Type B pancreatic cell (in vitro differentiated cells): Measurements from ENCODE around the gene REG1A. TPM values are rescaled to one million over a fixed set of nuclear protein-coding genes. Genes with fewer than 3 reads are reported as not detected.
A peak's percentile ranks its signal among the peaks of the same experiment; 100 is the strongest.

Source experiments
- DNase-seq: peaks from one replicate; pipeline ENCODE4 v3.0.0; 2021; ENCODE audit warnings: mixed read lengths; ENCODE audit not compliant: unreplicated experiment; ENCODE audit errors: extremely low spot score
- H3K27ac Mint-ChIP-seq: 2 replicates; pipeline ENCODE4 v1.8.0; 2021; ENCODE audit warnings: mild to moderate bottlenecking, mixed read lengths
- H3K27me3 Mint-ChIP-seq: 2 replicates; pipeline ENCODE4 v1.8.0; 2021; ENCODE audit warnings: mixed read lengths
- H3K36me3 Mint-ChIP-seq: 2 replicates; pipeline ENCODE4 v1.8.0; 2021; ENCODE audit warnings: mixed read lengths
- H3K4me1 Mint-ChIP-seq: one replicate; pipeline ENCODE4 v1.8.0; 2021; ENCODE audit warnings: mixed read lengths; ENCODE audit not compliant: unreplicated experiment
- H3K4me3 Mint-ChIP-seq: 2 replicates; pipeline ENCODE4 v1.8.0; 2021; ENCODE audit warnings: mild to moderate bottlenecking, mixed read lengths
- H3K9me3 Mint-ChIP-seq: 2 replicates; pipeline ENCODE4 v1.8.0; 2021; ENCODE audit warnings: mixed read lengths
- total RNA-seq: library from RNA; stranded (reverse); gene quantifications from 2 replicates; pipeline ENCODE4 v1.2.1, GENCODE V29; 2021; ENCODE audit warnings: low replicate concordance
- TF ChIP-seq, protein P1 (sequence below): fragments of 200-600 bp; sonication (generic); conservative IDR thresholded peaks from 2 replicates; pipeline ENCODE4 v1.5.0; 2021; ENCODE audit warnings: antibody characterized with exemption, mild to moderate bottlenecking

REG1A gene
- total RNA-seq, 1 donor from 2014 or later: 37.3 TPM

DNA sequence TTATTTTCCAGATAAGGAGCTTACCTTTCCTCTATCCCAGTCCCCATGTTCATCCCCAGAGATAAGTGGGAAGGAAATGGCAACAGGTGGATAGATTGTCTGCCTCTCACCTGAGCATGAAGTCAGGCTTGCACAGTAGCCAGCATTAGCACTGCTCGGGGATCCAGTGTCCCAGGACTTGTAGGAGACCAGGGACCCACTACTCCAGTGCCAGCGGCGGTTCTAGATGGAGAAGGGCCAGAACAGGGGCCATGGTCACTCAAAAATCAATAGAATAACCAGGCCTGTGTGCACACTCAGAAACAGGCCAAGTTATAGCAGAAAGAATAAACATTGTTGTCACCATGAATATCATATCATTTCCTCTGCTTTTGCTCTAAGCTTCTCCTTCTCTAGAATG is 34.9 kb upstream of the REG1A start:
- Mint-ChIP-seq H3K27ac (no peak overlapping the region), H3K36me3 (no peaks in the 10 kb centered on the region), H3K4me3 (no peak overlapping the region), H3K4me1 (no peaks in the 10 kb centered on the region), H3K27me3 (peaks cover 10% of the 10 kb centered on the region), H3K9me3 (no peaks in the 10 kb centered on the region)
- TF ChIP-seq, protein P1, sequence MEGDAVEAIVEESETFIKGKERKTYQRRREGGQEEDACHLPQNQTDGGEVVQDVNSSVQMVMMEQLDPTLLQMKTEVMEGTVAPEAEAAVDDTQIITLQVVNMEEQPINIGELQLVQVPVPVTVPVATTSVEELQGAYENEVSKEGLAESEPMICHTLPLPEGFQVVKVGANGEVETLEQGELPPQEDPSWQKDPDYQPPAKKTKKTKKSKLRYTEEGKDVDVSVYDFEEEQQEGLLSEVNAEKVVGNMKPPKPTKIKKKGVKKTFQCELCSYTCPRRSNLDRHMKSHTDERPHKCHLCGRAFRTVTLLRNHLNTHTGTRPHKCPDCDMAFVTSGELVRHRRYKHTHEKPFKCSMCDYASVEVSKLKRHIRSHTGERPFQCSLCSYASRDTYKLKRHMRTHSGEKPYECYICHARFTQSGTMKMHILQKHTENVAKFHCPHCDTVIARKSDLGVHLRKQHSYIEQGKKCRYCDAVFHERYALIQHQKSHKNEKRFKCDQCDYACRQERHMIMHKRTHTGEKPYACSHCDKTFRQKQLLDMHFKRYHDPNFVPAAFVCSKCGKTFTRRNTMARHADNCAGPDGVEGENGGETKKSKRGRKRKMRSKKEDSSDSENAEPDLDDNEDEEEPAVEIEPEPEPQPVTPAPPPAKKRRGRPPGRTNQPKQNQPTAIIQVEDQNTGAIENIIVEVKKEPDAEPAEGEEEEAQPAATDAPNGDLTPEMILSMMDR: no peak
- DNase-seq: no peak

DNA sequence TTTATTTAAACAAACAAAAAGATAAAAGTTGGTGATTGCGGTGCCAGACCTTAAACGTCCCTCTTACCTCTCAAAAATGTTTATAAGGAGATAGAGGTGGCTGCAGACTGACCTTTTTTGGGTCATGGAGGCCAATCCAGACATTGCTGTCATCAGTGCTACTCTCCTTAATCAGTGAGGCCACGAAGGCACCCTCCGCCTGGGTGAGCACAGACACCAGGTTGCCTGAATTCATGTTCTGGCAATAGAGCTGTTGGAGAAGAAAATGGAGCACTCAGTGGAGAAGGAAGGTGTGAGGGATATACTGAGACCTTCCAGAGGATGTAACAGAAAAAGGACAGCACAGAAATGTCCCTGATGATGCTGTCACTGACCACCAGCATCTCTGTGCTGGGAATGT is 34.0 kb upstream of the REG1A start:
- no peak for DNase-seq
- peaks cover 10% of the 10 kb centered on the region for H3K27me3 Mint-ChIP-seq
- H3K9me3 Mint-ChIP-seq: no peaks in the 10 kb centered on the region
- H3K36me3 Mint-ChIP-seq: no peaks in the 10 kb centered on the region
- peak overlapping the region; percentile 33 for H3K27ac Mint-ChIP-seq
- TF ChIP-seq, protein P1: no peak
- no peak overlapping the region for H3K4me3 Mint-ChIP-seq
- H3K4me1 Mint-ChIP-seq: no peaks in the 10 kb centered on the region

DNA sequence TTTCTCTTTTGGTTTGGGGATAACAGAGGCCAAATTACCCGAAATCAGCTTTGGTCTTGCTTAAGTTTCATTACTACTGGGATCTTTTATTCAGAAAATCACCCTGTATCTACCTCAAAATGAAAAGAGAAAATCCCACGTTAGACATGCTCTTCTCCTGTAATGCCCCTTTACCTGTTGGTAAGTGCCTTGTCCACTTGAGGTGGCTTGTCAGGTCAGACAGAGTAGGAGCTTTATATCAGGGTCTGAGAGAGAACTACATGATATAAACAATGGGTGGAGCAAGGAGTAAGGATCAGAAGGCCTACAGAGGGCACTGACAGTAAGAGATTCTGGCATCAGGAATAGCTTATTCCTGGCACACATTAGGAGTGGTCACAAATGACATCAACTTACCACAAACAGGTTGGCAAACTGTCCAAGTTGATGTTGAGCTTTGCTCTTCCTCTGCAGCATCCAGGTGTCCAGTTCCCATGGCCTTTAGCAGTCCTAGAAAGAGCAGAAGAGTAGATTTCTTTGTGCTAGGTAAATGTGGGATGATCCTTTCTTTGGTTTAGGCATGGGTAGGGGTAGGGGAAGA is 32.4 kb upstream of the REG1A start, which contains the start of gene REG1B:
TSS of gene REG1B (minus strand) at position 209 of the 580 bp plus-strand sequence. CDS start 381 bp downstream, outside the sequence.
- Mint-ChIP-seq H3K4me1 (no peaks in the 10 kb centered on the region), H3K4me3 (no peak within 1 kb of the TSS), H3K27ac (no peak within 1 kb of the TSS), H3K9me3 (no peaks in the 10 kb centered on the region), H3K36me3 (no peaks in the 10 kb centered on the region), H3K27me3 (peaks cover 7% of the 10 kb centered on the region)
- no peak for DNase-seq
- TF ChIP-seq, protein P1: no peak

DNA sequence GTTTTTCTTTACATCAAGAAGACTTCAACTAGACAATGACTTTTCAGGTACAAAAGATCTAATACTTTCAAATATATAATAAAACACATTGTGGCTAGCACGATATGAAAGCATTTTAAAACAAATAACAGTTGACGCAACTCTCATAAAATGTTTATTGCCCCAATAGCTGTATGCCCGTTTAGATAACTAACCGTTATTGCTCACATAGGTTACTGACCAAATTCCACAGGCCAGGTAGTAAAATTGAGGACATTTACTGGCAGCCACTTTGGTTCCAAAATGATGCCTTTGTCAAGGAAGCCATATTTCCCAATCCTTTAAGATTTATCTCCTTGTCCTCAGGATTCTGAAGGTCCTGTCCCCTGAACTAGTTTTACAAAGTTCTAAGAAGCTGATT is 29.6 kb upstream of the REG1A start:
- no peaks in the 10 kb centered on the region for H3K36me3 Mint-ChIP-seq
- TF ChIP-seq, protein P1: no peak
- no peaks in the 10 kb centered on the region for H3K4me1 Mint-ChIP-seq
- no peak overlapping the region for H3K27ac Mint-ChIP-seq
- H3K27me3 Mint-ChIP-seq: peaks cover 7% of the 10 kb centered on the region
- no peak overlapping the region for H3K4me3 Mint-ChIP-seq
- H3K9me3 Mint-ChIP-seq: no peaks in the 10 kb centered on the region
- no peak for DNase-seq

DNA sequence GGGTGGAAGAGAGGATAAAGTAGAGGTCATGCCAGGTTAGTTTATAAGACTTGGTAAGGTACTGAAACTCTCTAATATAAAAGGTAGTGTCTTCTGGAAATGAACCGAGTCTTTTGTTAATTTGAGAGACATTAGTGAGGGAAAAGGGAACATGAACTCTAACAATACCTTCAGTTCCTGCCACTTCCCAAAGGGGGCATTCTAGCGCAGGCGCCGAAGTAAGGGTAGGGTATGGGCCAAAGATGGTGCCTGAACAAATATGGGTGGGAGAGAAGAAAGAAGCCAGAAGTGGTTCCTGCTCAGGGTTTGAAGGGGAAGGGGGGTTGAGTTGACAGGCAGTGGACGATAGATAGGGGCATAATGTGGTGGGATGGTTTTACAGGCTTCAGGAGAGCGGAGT is 22.4 kb upstream of the REG1A start:
- no peaks in the 10 kb centered on the region for H3K27me3 Mint-ChIP-seq
- peaks cover 8% of the 10 kb centered on the region for H3K9me3 Mint-ChIP-seq
- H3K36me3 Mint-ChIP-seq: no peaks in the 10 kb centered on the region
- H3K27ac Mint-ChIP-seq: no peak overlapping the region
- H3K4me1 Mint-ChIP-seq: peaks cover 5% of the 10 kb centered on the region
- TF ChIP-seq, protein P1: no peak
- no peak overlapping the region for H3K4me3 Mint-ChIP-seq
- DNase-seq: no peak
